Activated CD8-positive, alpha-beta memory T cell treated with anti-CD3 and anti-CD28 coated beads, Interleukin-2, amount 50 U/mL, for 24 hours (primary cell): Measurements from ENCODE around the gene TOMM6.
"Not testable (repeated sequence)": the region's sequence is repeated elsewhere in the genome, so short reads cannot be mapped to it uniquely, and the experiment has no call there.

ENCODE experiments used
- DNase-seq: peaks from one replicate; pipeline ENCODE4 v3.0.0-alpha.2; 2020; ENCODE audit errors: extremely low read depth

The TOMM6 gene

DNA sequence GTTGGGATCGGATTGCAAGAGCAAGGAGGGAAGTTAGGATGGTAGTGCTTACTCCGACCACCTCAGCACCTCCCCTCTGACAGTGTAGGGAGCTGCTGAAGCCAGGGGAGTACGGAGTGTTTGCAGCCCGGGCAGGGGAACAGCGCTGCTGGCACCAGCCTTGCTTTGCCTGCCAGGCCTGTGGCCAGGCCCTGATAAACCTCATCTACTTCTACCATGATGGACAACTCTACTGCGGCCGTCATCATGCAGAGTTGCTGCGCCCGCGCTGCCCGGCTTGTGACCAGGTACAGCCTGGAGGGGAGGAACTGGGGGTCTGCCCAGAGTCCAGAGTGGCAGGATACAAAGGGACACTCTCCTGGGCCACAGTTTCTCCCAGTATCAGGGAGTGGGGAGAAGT lies 2.2 kb upstream of the TOMM6 start:
- DNase-seq = no peak

DNA sequence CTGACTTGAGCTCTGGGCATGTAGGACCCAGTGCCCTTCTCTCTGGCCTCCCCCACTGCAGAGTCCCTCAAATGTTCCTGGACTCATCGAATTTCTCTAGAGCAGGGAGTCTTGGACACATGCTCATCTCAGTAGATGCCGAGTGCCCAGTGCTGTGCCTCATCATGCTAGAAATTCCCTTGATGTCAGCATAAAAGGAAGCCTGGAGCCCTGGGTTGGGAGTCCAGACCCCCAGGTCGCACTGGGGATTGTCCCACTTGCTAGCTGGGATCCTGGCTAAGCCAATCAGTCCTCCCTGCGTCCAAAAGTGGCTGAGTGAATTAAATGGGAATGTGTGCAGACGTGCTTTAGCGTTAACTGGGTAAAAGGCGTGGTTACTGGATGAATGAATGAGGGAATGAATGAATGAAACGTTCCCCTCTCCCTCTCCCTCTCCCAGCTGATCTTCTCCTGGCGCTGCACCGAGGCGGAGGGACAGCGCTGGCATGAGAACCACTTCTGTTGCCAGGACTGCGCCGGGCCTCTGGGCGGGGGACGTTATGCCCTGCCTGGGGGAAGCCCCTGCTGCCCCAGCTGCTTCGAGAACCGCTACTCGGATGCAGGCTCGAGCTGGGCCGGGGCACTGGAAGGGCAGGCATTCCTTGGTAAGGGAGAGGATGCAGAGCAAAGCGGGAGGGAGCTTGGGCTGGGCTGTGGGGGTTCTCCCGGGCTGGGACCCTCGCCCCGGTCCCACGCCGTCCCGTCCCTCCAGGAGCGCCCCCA lies 1.6 kb upstream of the TOMM6 start:
- DNase-seq = no peak

DNA sequence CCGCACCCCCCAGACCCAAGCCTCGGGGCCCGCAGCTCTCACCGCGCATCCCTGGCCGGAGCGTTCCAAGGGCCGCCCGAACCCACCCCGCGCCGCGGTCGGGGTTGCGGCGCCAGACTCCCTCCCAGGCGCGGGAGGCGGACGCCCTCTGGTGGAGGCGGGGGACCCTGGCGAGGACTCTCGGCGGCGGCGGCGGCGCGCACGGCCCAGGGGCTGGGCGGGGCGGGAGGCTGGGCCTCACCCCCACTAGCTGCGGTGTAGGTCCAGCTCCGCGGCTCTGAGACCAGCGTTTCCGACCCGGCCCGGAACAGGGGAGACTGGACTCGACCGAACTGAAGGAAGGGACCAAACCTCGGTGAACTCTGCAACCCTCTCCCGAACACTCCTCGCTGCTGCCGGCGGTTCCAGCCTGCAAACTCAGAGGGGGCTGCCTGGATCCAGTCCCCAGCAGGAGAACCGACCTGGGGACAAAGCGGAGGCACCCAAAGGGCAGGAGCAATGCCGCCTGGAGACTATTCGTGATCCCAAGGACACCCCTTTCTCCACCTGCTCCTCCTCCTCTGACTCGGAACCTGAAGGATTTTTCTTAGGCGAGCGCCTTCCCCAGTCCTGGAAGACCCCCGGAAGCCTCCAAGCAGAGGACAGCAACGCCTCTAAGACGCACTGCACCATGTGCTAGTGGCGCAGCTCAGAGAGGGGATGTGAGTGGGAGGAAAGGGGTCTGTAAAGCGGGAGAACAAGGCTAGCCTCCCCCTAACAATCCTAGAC lies 859 bp upstream of the TOMM6 start:
- DNase-seq = peak; percentile 57

DNA sequence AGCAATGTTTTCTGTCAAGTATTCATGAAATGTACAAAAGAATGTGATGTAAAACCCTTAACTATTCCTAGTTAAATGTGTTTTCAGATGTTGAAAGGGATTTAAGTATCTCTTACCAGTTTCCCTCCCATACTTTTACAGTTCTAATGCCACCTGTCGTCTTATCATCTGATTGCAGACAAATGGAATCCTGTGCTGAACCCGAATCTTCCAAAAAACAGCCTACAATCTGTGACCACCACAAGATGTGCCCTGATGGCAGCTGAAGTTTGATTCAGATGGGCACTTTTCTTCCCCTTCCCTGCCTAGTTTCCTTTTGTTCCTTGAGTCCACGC lies 1.9 kb downstream of the TOMM6 start:
- no peak for DNase-seq

DNA sequence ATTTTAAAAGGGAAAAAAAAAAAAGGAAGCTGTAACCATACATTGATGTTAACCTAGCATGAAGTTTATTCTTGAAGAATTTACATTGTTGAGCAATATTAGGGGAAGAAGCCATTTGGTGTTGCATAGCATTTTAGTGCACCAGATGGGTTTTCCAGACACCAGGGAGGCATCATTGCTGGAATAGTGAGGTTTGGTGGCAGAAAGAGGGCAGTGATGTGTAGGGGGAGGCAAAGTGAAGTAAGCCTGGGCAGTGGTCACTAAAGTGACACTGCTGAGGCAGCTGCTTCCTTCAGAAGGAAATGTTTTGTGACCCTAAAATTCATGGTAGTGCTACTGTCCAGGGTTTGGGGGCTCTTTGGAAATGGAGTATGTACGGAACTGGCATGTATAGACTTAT lies 2.6 kb downstream of the TOMM6 start:
- DNase-seq = no peak

DNA sequence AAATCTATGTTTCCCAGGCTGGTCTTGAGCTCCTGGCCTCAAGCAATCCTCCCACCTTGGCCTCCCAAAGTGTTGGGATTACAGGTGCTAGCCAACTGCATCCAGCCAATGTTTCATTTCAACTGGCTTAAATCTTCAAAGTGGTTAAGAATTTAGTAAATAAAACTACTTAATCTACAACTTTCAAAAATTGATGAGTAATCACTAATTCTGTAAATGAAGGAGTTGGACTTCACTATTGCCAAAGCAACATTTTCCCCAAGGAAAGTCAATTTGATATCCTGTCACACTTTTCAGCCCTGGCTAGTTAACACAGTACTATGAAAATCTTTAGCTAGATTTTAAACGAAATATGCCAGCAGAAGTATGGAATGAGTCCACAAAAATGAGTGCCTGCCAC lies 3.8 kb downstream of the TOMM6 start:
- no peak for DNase-seq

DNA sequence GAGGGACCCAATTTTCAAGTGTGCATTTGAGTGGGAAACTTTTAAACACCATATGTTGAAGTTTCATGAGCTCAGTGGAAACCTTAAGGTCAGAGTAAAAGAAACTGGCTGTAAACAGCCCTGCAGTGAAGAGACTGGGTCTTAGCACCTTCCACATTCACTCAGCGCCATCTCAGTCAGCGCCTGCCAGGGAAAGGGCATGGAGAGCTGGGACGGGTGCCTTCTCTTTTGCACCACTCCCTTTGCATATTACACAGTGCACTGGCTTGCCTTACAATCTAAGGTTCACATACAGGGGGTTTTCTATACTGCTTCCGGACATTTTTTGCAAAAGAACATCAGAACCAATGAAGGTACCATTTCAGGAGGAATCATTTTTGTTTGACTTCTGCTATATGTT lies 4.5 kb downstream of the TOMM6 start:
- no peak for DNase-seq

DNA sequence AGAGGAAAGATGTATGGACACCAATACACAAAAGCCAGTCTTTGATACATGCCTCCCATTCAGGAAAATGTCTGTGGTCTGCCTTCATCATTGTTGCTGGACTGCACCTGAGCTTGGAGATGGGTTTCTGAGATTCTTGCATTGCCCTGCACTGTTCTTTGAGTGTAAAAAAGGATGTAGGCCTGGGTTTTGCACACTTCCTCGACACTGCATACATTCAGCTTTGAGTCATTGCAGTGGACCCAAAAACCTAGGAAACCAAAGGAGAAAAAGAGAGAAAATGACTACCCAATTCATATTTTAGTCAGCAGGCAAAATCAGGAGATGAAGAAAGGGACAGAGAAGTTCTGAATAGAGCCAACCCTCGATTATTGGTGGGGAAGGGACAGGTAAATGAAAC lies 9.0 kb downstream of the TOMM6 start:
- no peak for DNase-seq

DNA sequence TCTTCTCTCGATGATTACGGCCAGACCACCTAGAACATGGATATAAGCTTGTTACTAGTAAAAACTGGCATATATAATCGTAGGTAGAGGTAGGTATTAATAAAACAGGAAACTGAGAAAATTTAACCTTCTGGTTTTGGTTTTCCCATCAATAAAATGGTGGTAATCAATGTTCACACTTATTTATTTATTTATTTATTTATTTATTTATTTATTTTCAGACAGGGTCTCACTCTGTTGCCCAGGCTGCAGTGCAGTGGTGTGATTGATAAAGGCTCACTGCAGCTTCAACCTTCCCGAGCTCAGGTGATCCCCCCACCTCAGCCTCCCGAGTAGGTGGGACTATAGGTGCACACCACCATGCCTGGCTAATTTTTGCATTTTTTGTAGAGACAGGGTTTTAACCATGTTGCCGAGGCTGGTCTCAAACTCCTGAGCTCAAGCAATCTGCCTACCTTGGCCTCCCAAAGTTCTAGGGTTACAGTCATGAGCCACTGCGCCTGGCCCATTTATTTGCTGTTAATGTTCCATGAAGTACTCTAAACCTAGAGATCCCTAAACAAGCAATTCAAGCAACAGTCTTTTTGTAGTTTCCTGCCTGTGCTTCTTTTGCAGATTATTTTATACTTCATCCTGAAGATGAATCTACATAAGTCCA lies 11.5 kb downstream of the TOMM6 start:
- no peak for DNase-seq

DNA sequence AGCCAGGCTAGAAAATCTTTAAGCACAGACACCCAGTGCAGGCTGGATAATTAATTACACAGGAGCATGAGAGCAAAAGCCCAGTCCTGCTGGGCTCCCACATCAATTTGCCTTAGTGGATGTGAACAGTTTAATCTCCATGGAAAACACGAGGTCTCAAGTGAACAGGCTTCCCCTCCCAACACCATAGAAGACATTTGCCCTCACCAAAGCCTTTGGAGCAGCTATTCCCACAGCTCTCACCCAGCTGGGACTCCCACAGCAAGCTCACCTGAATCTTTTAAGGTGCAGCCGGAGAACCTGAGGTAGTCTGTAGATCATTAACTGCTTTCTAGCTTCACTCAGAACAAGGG lies 12.0 kb downstream of the TOMM6 start:
- DNase-seq = no peak

DNA sequence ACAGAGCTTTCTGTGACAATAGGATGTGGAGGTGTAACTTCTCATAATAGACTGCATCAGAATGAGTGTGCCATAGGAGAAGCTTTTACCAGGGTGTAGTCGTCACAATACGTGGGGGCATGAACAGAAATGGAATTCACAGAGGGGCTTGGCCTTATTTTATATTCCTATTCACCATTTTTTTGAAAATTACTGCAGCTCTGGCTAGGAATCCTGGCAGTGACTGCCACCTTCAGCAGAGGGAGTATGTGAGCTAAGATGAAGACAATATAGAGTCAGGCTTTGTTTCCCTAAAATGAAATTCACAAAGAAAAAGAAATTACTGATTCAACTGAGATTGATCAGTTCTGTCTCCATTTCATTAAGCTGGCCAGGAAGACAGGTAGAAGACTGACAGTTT lies 13.9 kb downstream of the TOMM6 start:
- DNase-seq = no peak

DNA sequence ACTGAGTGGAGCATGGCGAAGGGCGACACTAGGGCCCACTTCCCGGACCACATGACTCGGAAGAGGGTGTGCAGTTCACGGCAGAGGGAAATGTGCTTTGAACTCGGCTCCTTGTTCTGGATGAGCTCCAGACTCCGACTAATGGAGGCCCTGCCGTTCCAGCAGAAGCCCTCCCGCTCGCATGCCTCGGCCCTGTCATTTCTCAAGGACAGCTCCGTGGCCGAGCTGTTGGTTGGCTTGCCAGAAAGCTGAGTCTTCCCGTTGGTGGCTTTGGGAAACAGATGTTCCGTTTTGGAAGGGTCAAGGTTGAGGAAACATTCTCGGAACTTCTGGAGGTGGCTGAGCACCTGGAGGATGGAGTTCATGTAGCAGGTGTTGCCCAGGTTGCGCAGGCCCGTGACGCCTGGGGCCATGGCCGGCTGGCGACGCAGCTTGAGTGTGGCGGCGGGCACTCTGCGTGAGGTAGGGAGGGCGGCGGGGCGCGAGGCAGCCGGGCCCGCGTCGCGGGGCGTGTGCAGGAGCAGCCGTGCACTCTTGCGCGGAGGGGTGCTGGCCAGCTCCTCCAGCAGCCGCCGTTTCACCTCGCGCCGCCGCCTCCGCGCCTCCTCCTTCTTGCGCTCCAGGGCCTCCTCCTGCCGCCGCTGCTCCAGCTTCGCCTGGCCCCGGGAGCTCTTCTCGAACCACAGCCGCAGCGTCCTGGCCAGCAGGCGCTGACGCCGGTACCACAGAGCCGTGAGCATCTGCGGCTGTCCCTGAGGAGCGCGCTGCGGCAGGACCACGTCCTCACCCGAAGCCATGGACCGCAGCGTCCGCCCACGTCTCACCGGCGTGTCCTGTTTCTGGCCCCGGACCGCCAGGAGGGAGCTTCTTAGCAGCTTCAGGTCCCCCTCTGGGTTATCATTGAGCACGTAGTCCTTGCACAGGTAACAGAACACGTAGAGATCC lies 18.6 kb downstream of the TOMM6 start:
- DNase-seq = no peak

DNA sequence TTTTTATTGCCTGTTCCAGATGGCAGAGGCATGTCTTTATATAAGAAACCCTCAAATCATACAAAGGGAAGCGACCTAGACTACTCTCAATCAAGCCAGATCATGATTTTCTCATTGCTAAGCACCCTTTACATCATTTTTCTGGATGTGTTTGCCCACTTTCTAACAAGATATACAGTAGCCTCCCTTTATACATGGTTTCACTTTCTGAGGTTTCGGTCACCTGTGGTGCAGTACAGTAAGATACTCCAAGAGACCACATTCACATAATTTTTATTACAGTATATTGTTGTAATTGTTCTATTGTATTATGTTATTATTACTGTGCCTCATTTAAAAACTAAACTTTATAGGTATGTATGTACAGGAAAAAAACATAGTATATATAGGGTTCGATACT lies 23.6 kb downstream of the TOMM6 start:
- DNase-seq = no peak

DNA sequence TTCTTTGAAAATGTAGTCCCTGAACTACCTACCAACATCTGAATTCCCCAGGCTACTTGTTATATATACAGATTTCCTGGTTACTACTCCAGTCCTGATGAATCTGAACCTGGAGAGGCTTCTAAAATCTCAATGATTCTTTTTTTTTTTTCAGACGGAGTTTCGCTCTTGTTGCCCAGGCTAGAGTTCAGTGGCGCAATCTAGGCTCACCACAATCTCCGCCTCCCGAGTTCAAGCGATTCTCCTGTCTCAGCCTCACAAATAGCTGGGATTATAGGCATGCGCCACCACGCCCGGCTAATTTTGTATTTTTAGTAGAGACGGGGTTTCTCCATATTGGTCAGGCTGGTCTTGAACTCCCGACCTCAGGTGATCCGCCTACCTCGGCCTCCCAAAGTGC lies 24.5 kb downstream of the TOMM6 start:
- not testable (repeated sequence) for DNase-seq

DNA sequence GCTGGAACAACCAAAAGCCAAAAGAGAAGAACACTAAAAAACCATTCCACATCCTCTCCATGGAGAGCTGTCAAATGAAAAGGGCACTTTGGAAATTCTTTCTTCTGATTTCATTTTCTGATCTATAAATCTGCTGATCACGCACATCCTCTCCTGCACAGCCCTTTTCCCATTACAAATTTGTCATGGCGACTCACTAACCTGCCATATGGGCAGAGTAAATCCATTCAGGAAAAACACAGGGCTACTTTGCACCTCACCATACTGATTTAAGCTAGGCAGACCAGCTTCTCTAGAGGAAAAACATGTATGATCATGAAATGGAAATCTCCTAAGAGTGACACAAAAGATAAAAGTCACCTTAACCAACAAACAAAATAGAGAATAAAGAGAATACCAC lies 26.0 kb downstream of the TOMM6 start:
- DNase-seq = no peak

DNA sequence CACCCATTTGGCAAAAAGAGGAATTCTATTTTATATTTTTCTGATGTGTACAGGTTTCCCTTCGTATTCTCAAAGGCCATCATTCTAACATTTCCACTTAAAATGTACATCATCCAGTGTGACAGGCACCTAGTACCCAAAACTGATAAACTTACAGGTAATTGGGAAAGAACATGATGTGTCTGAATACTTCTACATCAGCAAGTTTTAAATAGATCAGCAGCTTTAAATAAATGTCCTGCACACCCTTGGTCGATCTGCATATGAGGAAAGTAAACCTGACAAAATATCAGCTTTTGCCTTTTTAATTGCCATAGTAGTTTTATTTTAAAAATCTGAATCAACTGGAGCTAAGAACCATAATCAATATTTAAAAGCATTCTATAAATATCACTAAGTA lies 26.5 kb downstream of the TOMM6 start:
- DNase-seq = no peak

DNA sequence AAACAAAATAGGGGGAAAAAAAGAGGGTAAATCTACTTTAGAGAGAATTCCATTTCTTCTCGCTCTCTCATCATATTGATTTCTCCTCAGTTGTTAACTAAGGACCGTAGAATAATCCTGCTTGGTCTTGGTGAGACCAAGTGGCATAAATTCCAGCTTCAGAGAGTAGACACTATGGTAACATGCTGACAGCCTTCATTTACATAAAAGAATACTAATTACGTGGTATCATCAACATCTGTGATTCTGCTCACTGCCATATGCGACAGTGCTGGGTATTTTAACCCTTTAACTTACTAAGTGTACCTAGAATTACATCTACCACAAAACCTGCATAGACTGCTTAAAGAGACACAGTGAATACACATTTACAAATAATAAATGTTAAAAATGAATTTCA lies 27.1 kb downstream of the TOMM6 start:
- DNase-seq = no peak

DNA sequence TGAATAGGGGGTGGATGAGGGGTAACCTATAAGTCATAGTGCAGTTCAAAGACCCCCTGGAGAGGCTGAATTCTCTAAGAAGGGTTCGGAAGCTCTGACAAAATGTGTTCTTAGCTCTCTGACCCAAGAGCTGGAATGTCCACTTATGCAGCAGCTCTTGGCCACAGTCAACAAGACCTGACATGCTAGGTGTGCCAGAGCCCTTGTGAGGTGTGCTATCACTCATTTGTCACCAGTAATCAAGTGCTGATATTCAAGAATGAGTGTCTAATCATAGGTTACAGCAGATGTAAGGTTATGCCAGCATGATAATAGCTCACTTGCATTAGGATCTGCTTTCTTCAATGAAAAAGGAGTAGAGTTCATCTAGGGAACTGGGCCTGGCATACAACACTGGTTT lies 28.1 kb downstream of the TOMM6 start:
- DNase-seq = no peak

DNA sequence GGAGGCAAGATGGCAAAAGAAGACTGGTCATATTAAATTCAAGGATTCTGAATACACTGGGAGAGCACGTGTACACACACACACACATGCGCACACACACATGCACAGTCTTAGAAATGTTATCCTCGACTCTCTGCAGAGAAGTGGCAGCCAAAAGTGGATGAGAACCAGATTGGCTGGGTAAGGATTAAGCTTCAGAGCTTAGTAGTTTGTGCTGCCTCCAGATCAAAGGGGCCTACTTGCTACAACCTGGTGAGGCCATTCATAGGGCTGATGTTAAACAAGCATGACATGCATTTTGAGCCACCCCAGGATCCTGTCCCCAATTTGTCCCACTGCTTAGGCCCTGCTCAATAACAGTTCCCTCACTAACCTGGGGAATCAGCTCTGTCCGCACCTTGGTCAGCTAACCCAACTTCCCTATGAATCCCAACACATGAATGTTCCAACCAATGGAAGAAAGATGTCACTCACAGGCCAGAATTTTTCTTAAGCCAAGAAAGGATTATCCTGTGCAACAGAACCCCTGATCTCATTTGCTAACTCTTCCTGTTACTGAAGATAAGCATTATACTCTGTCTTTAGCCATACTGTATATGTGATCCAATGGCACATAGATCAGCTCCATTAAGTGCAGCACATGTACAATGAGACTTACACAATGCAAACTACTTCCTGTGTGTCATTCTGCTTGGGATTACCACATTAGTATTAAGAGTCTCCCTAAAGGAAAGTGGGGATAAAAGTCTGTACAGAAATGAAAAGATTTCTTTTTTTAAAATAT lies 31.0 kb downstream of the TOMM6 start:
- no peak for DNase-seq

DNA sequence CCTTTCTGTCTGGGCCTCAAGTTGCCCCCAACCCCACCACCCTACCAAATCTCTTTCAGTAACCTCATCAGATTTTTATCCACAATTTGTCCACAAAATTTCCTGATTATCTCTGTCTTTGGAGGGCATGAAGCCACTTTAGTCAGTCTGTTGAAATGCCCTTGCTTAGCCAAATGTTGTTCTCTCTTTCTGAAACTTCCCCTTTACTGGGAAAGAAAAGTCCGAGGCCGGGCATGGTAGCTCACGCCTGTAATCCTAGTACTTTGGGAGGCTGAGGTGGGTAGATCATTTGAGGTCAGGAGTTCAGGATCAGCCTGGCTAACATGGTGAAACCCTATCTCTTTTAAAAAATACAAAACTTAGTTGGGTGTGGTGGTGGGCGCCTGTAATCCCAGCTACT lies 33.8 kb downstream of the TOMM6 start:
- no peak for DNase-seq

DNA sequence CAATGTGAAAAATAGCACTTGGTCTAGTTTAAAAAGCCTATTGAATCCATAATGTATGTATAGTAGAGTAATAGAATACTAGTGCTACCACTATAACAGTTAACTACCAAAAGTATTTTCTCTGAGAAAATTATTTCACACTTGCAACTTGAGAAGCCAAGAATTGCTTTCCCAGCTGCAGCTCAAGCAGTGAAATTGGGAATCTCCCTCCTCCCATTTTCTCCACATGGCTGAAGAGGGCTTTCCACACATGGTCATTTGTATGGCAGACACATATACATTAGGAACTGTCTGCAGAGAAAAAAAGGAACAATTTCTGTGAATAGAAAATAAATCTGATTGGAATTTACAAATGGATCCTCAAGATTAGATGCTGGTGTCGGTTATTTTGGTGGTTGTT lies 34.5 kb downstream of the TOMM6 start:
- DNase-seq = no peak
